Hepatocyte (in vitro differentiated cells): ENCODE data around the gene TMEM185A. TPM values are rescaled to one million over a fixed set of nuclear protein-coding genes. Genes with fewer than 3 reads are reported as not detected.
"Not testable (repeated sequence)": the region's sequence is repeated elsewhere in the genome, so short reads cannot be mapped to it uniquely, and the experiment has no call there.

ENCODE experiments used
- DNase-seq: peaks from one replicate; pipeline ENCODE4 v3.0.0-alpha.2; 2016; ENCODE audit warnings: low spot score
- H2AFZ ChIP-seq: fragments of 200-600 bp; sonication (generic); 2 replicates; pipeline ENCODE4 v1.6.0; 2016; ENCODE audit warnings: antibody characterized with exemption, mild to moderate bottlenecking
- H3K27ac ChIP-seq: fragments of 200-600 bp; sonication (generic); 2 replicates; pipeline ENCODE4 v1.5.1; 2016; ENCODE audit warnings: mild to moderate bottlenecking
- H3K27me3 ChIP-seq: fragments of 200-600 bp; sonication (generic); 2 replicates; pipeline ENCODE4 v1.6.1; 2016
- H3K36me3 ChIP-seq: fragments of 200-600 bp; sonication (generic); replicated peaks from 2 replicates; pipeline ENCODE4 v1.5.1; 2016; ENCODE audit warnings: low read depth; ENCODE audit not compliant: insufficient read depth
- H3K4me1 ChIP-seq: fragments of 200-600 bp; sonication (generic); 2 replicates; pipeline ENCODE4 v1.5.1; 2016; ENCODE audit warnings: mild to moderate bottlenecking, moderate library complexity; ENCODE audit not compliant: insufficient read depth
- H3K4me2 ChIP-seq: fragments of 200-600 bp; sonication (generic); 2 replicates; pipeline ENCODE4 v1.6.0; 2016
- H3K4me3 ChIP-seq: fragments of 200-600 bp; sonication (generic); 2 replicates; pipeline ENCODE4 v1.5.1; 2016; ENCODE audit warnings: mild to moderate bottlenecking
- H3K79me2 ChIP-seq: fragments of 200-600 bp; sonication (generic); 2 replicates; pipeline ENCODE4 v1.6.0; 2017; ENCODE audit warnings: mild to moderate bottlenecking
- H3K9me2 ChIP-seq: fragments of 200-600 bp; sonication (generic); replicated peaks from 2 replicates; pipeline ENCODE4 v1.6.0; 2017; ENCODE audit warnings: mild to moderate bottlenecking; ENCODE audit not compliant: insufficient read depth
- H3K9me3 ChIP-seq: fragments of 200-600 bp; sonication (generic); 2 replicates; pipeline ENCODE4 v1.5.1; 2016; ENCODE audit warnings: low read depth, mild to moderate bottlenecking
- H4K20me1 ChIP-seq: fragments of 200-600 bp; sonication (generic); 2 replicates; pipeline ENCODE4 v1.6.0; 2016; ENCODE audit warnings: mild to moderate bottlenecking; ENCODE audit not compliant: insufficient read depth, poor library complexity, severe bottlenecking
- EZH2 ChIP-seq: fragments of 200-600 bp; sonication (generic); IDR thresholded peaks from 2 replicates; pipeline ENCODE4 v1.6.1; 2016; ENCODE audit warnings: antibody characterized with exemption, mild to moderate bottlenecking, borderline replicate concordance
- EZH2phosphoT487 ChIP-seq: fragments of 200-600 bp; sonication (generic); IDR thresholded peaks from one replicate; pipeline ENCODE4 v1.6.1; 2018; ENCODE audit warnings: antibody characterized with exemption, mild to moderate bottlenecking, low read depth, moderate library complexity; ENCODE audit not compliant: unreplicated experiment, severe bottlenecking
- WGBS: methylation state at CpG from one replicate; pipeline ENCODE4 v1.1.6; 2016; ENCODE audit warnings: low lambda C conversion rate; ENCODE audit errors: missing lambda C conversion rate; 5-methylcytosine and 5-hydroxymethylcytosine counted together
- polyA plus RNA-seq: library from polyadenylated mRNA; unstranded; fragments of >200 nt; fragmentation: Nextera tagmentation; extraction: Ambion mirVana; gene quantifications from 2 replicates; pipeline ENCODE4 v1.2.1, GENCODE V29; 2016
- total RNA-seq: library from RNA; depleted of rRNA; stranded (reverse); fragments of >200 nt; gene quantifications from 2 replicates; pipeline ENCODE4 v1.2.3, GENCODE V29; 2014
- TF ChIP-seq, protein P1 (sequence below): fragments of 200-600 bp; sonication (generic); IDR thresholded peaks from 2 replicates; pipeline ENCODE4 v1.5.1; 2016; ENCODE audit warnings: antibody characterized with exemption, mild to moderate bottlenecking; ENCODE audit not compliant: poor library complexity

The TMEM185A gene
- total and polyA plus RNA-seq, 2 experiments from 2014 or later, result 45.6 to 45.7 TPM

GRCh38 chrX:149628280-149628679 lies 3.3 kb downstream of the TMEM185A start:
- no peak for TF ChIP-seq EZH2phosphoT487
- TF ChIP-seq EZH2, result no peak
- TF ChIP-seq, protein P1, sequence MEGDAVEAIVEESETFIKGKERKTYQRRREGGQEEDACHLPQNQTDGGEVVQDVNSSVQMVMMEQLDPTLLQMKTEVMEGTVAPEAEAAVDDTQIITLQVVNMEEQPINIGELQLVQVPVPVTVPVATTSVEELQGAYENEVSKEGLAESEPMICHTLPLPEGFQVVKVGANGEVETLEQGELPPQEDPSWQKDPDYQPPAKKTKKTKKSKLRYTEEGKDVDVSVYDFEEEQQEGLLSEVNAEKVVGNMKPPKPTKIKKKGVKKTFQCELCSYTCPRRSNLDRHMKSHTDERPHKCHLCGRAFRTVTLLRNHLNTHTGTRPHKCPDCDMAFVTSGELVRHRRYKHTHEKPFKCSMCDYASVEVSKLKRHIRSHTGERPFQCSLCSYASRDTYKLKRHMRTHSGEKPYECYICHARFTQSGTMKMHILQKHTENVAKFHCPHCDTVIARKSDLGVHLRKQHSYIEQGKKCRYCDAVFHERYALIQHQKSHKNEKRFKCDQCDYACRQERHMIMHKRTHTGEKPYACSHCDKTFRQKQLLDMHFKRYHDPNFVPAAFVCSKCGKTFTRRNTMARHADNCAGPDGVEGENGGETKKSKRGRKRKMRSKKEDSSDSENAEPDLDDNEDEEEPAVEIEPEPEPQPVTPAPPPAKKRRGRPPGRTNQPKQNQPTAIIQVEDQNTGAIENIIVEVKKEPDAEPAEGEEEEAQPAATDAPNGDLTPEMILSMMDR, result no peak

GRCh38 chrX:149626829-149627228 lies 4.8 kb downstream of the TMEM185A start:
- peak overlapping the region; percentile 56 for H3K27ac ChIP-seq
- WGBS, result 46% methylated on average over 8 of the region's 8 CpGs
- H3K79me2 ChIP-seq, result peaks cover 69% of the 10 kb centered on the region
- peaks cover 18% of the 10 kb centered on the region for H4K20me1 ChIP-seq
- H2AFZ ChIP-seq, DNase-seq, H3K9me3 ChIP-seq, H3K27me3 ChIP-seq, H3K9me2 ChIP-seq, H3K36me3 ChIP-seq, H3K4me3 ChIP-seq: not testable (repeated sequence)
- peak overlapping the region; percentile 69 for H3K4me2 ChIP-seq
- peaks cover 19% of the 10 kb centered on the region for H3K4me1 ChIP-seq

More at GRCh38 chrX:149628280-149628679, 3.3 kb downstream of the TMEM185A start:
- Histone ChIP-seq H3K27me3 (no peaks in the 10 kb centered on the region), H3K4me3 (no peak overlapping the region), H3K36me3 (no peaks in the 10 kb centered on the region), H3K4me1 (peaks cover 19% of the 10 kb centered on the region), H3K9me3 (no peaks in the 10 kb centered on the region), H3K79me2 (peaks cover 54% of the 10 kb centered on the region), H3K27ac (peak overlapping the region; percentile 27), H2AFZ (no peak overlapping the region), H3K9me2 (no peaks in the 10 kb centered on the region), H3K4me2 (peak overlapping the region; percentile 79), H4K20me1 (peaks cover 18% of the 10 kb centered on the region)
- DNase-seq, result no peak
- WGBS, result 89% methylated on average over 3 of the region's 3 CpGs

DNA sequence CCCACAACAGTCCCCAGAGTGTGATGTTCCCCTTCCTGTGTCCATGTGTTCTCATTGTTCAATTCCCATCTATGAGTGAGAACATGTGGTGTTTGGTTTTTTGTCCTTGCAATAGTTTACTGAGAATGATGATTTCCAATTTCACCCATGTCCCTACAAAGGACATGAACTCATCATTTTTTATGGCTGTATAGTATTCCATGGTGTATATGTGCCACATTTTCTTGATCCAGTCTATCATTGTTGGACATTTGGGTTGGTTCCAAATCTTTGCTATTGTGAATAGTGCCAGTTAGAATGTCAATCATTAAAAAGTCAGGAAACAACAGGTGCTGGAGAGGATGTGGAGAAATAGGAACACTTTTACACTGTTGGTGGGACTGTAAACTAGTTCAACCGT lies 11.9 kb downstream of the TMEM185A start:
- H3K9me3 ChIP-seq, H2AFZ ChIP-seq, H3K4me2 ChIP-seq, H3K27ac ChIP-seq, H3K27me3 ChIP-seq, H3K36me3 ChIP-seq, H4K20me1 ChIP-seq, H3K4me1 ChIP-seq, H3K9me2 ChIP-seq, DNase-seq, H3K4me3 ChIP-seq: not testable (repeated sequence)
- WGBS, result no CpG with 5 or more reads among the region's 1 CpG
- peaks cover 81% of the 10 kb centered on the region for H3K79me2 ChIP-seq

GRCh38 chrX:149618871-149619270 lies 12.7 kb downstream of the TMEM185A start:
- H3K4me1 ChIP-seq, result no peaks in the 10 kb centered on the region
- H3K27ac ChIP-seq, result no peak overlapping the region
- no peaks in the 10 kb centered on the region for H4K20me1 ChIP-seq
- H3K36me3 ChIP-seq, result no peaks in the 10 kb centered on the region
- no peaks in the 10 kb centered on the region for H3K27me3 ChIP-seq
- no peaks in the 10 kb centered on the region for H3K9me2 ChIP-seq
- no peak overlapping the region for H3K4me3 ChIP-seq
- no peak for DNase-seq
- 67% methylated on average over 3 of the region's 3 CpGs for WGBS
- peaks cover 85% of the 10 kb centered on the region for H3K79me2 ChIP-seq
- TF ChIP-seq EZH2 (no peak), EZH2phosphoT487 (no peak)
- TF ChIP-seq, protein P1, result no peak
- H3K9me3 ChIP-seq, result no peaks in the 10 kb centered on the region
- H2AFZ ChIP-seq, result no peak overlapping the region
- H3K4me2 ChIP-seq, result no peak overlapping the region
